ENCODE results near the gene PRM3. TPM values are rescaled to one million over a fixed set of nuclear protein-coding genes. Genes with fewer than 3 reads are reported as not detected.

PRM3 gene
- total RNA-seq, 1 experiment from 2014 or later: not detected

DNA sequence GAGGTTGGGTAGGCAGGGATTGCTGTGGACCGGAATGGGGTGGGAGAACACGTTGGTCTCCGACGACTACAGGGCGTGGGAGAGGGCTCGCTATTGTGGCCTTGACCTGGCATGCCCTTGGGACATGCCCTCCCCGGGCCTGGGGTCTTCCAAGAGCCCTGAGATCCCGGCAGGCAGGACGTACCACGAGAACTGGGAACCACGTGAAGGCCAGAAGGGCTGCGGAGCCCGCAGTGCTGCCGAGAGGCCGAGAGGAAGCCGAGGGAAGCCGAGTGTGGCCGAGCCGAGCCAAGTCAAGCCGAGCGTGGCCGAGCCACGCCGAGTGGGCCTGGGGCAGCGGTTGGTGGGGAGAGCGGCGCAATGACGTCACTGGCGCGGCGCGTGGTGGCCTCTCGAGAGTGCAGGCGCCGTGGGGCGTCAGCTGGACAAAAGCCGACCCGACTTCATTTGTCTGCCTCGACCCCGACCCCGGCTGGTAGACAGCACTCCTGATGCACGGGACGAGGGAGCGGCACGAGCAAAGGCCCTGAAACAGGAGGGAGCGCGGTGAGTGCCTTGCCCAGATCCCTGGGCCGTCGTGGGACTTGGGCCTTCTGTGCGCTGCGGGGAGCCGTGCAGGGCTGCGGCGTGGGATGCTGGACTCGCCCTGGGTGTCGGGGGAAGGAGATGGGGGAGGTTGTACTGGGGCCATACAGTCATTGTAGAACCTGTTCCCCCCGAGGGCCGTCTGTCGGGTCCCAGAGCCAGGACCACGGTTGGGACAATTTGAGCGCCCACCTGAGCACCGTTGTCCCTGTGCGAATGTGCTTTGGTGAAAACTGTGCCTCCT is 24.0 kb downstream of the PRM3 start:
- intact Hi-C loops (cut with micrococcal nuclease): loop anchor here (10.0 kb wide), 1 partner anchor 115 kb away; no protein-coding TSS in a partner anchor
- H3K27me3 Mint-ChIP-seq (ENCODE audit: insufficient read depth, unreplicated experiment): no peaks in the 10 kb centered on the region

DNA sequence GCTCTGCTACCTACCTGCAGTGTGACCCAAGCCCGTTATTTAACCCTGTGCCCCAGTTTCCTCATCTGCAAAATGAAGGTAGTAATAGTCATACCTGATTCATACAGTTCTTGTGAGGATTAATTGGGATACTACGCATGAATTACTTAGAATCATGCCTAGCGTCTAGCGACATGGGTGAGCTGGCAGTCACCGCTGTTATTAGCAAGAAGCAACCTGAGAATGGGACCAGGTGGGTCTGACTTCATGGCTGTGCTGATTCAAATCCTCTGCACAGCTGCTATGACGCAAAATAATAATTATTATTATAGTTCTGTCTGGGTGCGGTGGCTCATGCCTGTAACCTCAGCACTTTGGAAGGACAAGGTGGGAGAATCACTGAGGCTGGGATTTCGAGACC is 25.3 kb downstream of the PRM3 start:
- Mint-ChIP-seq H3K9me3 (ENCODE audit: unreplicated experiment) (no peaks in the 10 kb centered on the region), H3K36me3 (ENCODE audit: insufficient read depth, unreplicated experiment) (peaks cover 5% of the 10 kb centered on the region), H3K4me1 (ENCODE audit: insufficient read depth, unreplicated experiment) (no peaks in the 10 kb centered on the region), H3K27ac (ENCODE audit: low read depth, unreplicated experiment) (no peak overlapping the region), H3K4me3 (ENCODE audit: unreplicated experiment) (no peak overlapping the region), H3K27me3 (ENCODE audit: insufficient read depth, unreplicated experiment) (no peaks in the 10 kb centered on the region)
- no peak for TF ChIP-seq CTCF (IDR thresholded peaks at IDR 0.05; ENCODE audit: unreplicated experiment)
- intact Hi-C loops (cut with micrococcal nuclease): no loop called here
- BruUV-seq (replicated peaks): no TSS peak
- ChIA-PET POLR2A (no interaction called here), CTCF (interaction anchor here (0.8 to 1.1 kb wide), 4 partner anchors 9 to 280 kb away, joined by 3 to 7 read pairs (median 3); no protein-coding TSS in a partner anchor)
- DNase-seq (ENCODE audit: unreplicated experiment): no peak

More for the DNA sequence above, 24.0 kb downstream of the PRM3 start:
- CTCF ChIA-PET: no interaction called here
- Mint-ChIP-seq H3K4me3 (ENCODE audit: unreplicated experiment) (no peak overlapping the region), H3K9me3 (ENCODE audit: unreplicated experiment) (no peaks in the 10 kb centered on the region), H3K4me1 (ENCODE audit: insufficient read depth, unreplicated experiment) (peaks cover 8% of the 10 kb centered on the region), H3K36me3 (ENCODE audit: insufficient read depth, unreplicated experiment) (peaks cover 12% of the 10 kb centered on the region), H3K27ac (ENCODE audit: low read depth, unreplicated experiment) (no peak overlapping the region)
- no peak for TF ChIP-seq CTCF (IDR thresholded peaks at IDR 0.05; ENCODE audit: unreplicated experiment)
- no TSS peak for BruUV-seq (replicated peaks)
- POLR2A ChIA-PET: no interaction called here
- DNase-seq (ENCODE audit: unreplicated experiment): no peak

DNA sequence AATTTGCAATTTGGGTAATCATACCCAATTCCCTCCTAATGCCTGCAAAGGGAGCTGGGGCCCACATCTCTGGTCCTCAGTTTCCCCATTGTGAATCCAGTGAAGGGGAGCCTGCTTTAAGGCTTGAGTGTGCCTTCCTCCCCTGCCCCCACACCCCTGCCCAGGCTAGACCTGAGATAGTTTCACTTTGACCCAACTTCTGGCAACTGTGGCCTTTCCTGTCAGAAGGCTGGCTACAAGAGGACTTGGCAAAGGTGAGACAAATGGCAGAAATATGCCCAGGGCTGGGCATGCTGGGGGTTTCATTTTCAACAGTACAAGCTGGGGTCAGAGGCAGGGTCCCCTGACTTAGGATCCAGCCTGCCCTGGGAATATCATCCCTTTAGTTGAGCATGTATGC is 27.4 kb downstream of the PRM3 start:
- no peaks in the 10 kb centered on the region for H3K9me3 Mint-ChIP-seq (ENCODE audit: unreplicated experiment)
- DNase-seq (ENCODE audit: unreplicated experiment): no peak
- no peak overlapping the region for H3K4me3 Mint-ChIP-seq (ENCODE audit: unreplicated experiment)
- ChIA-PET CTCF (interaction anchor here (0.6 to 1.0 kb wide), 4 partner anchors 9 to 998 kb away, joined by 3 to 9 read pairs (median 4); no protein-coding TSS in a partner anchor), POLR2A (interaction anchor here (0.6 to 1.2 kb wide), 3 partner anchors 10 to 217 kb away, joined by 3 to 4 read pairs (median 3); no protein-coding TSS in a partner anchor)
- H3K27me3 Mint-ChIP-seq (ENCODE audit: insufficient read depth, unreplicated experiment): no peaks in the 10 kb centered on the region
- no peaks in the 10 kb centered on the region for H3K36me3 Mint-ChIP-seq (ENCODE audit: insufficient read depth, unreplicated experiment)
- no peak overlapping the region for H3K27ac Mint-ChIP-seq (ENCODE audit: low read depth, unreplicated experiment)
- BruUV-seq (replicated peaks): no TSS peak
- no peak for TF ChIP-seq CTCF (IDR thresholded peaks at IDR 0.05; ENCODE audit: unreplicated experiment)
- intact Hi-C loops (cut with micrococcal nuclease): no loop called here
- H3K4me1 Mint-ChIP-seq (ENCODE audit: insufficient read depth, unreplicated experiment): no peaks in the 10 kb centered on the region

GRCh38 chr16:11245222-11245737 is 28.1 kb downstream of the PRM3 start:
- DNase-seq (ENCODE audit: unreplicated experiment): no peak
- H3K27me3 Mint-ChIP-seq (ENCODE audit: insufficient read depth, unreplicated experiment): no peaks in the 10 kb centered on the region
- ChIA-PET POLR2A (interaction anchor here (0.6 to 1.2 kb wide), 3 partner anchors 9 to 216 kb away, joined by 3 to 4 read pairs (median 3); no protein-coding TSS in a partner anchor), CTCF (interaction anchor here (1.0 kb wide), 2 partner anchors 10 to 281 kb away, joined by 5 to 9 read pairs; no protein-coding TSS in a partner anchor)
- H3K9me3 Mint-ChIP-seq (ENCODE audit: unreplicated experiment): no peaks in the 10 kb centered on the region
- intact Hi-C loops (cut with micrococcal nuclease): no loop called here
- H3K4me1 Mint-ChIP-seq (ENCODE audit: insufficient read depth, unreplicated experiment): no peaks in the 10 kb centered on the region
- no peak for TF ChIP-seq CTCF (IDR thresholded peaks at IDR 0.05; ENCODE audit: unreplicated experiment)
- H3K36me3 Mint-ChIP-seq (ENCODE audit: insufficient read depth, unreplicated experiment): no peaks in the 10 kb centered on the region
- no peak overlapping the region for H3K4me3 Mint-ChIP-seq (ENCODE audit: unreplicated experiment)
- H3K27ac Mint-ChIP-seq (ENCODE audit: low read depth, unreplicated experiment): no peak overlapping the region
- BruUV-seq (replicated peaks): no TSS peak

Measured in MCF 10A (cell line).